ENCODE data around the gene MYOM3. TPM values are rescaled to one million over a fixed set of nuclear protein-coding genes. Genes with fewer than 3 reads are reported as not detected.

The MYOM3 gene
- total RNA-seq, 1 experiment from 2014 or later: 0.05 TPM

DNA sequence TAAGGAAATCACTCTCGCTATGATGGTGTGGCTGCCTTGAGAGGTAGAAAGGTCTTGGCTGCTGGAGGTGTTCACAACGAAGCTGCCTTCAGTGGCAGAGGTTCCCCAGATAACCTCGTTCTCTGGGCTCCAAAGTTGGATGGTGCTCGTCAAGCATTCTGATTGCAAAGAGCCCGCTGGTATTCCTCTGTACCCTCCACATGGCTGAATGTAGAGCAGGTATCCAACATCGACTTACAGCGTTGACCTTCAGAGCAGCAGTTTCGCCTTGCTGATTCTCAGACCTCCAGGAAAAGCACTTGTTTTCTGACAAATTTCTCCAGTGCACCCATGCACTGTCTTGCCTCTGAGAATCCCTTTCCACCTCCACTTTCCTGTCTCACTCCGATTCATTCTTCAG, 35.3 kb upstream of the MYOM3 start:
- H3K9me3 ChIP-seq (ENCODE audit: control insufficient read depth, insufficient read depth, low read depth, low read length): no peaks in the 10 kb centered on the region
- no TSS peak for BruUV-seq (replicated peaks)

DNA sequence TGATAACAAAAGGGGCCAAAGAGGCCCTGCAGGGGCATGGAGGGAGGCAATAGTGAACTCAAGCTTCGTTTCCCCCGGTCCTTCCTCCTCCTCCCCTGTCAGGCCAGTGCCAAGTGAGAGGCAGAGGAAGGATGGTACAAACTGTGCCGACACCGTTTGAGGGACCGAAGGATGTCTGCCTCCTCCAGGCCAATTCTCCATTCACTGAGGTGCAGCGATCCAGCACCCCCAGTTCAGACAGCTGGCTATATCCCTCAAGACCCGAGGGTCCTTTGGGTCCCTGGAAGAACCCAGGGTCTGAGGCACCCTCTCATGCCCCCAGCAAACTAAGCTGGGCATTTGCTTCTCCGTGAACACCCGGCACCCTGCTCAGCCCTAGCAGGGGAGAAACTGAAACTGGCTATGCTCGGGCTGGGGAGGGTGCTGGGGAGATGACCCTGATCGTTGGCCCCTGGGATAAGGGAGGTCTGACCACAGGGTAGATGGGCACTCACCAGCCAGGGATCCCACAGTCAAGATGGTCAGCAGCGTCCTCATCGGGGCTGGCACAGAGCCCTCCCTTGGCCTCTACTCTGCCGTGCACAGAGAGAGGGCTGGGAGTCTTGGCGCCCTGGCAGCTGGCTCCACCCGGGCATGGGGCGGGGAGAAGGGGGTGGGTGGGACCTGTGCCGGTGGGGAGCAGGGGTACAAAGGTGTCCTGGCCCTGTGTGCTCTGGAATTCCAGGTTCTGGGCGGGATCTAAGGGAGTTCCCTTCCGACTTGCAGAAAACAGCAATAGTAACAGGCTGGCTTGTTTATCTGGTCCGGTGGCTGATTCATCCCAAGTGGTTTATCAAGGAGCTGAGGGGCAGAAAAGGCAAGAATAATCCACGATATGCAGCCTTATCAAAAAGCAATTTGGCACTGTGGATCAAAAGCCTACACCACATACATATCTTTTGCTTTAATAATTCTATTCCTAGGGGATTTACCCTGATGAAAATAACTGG, 30.9 kb upstream of the MYOM3 start, which contains the start of gene IL22RA1:
Gene IL22RA1, minus strand, starts transcription at position 595 of the 989 bp plus-strand sequence. Its CDS starts 58 bp downstream, at position 537.
- TF ChIP-seq TCF7L2 (IDR thresholded peaks at IDR 0.05; ENCODE audit: low read depth, low read length): no peak
- TF ChIP-seq POLR2AphosphoS5 (IDR thresholded peaks at IDR 0.05; ENCODE audit: low read depth, low read length): no peak
- no peak for TF ChIP-seq SIN3A (IDR thresholded peaks at IDR 0.05; ENCODE audit: borderline replicate concordance, insufficient read depth, low read depth, low read length)
- TF ChIP-seq, protein P1, sequence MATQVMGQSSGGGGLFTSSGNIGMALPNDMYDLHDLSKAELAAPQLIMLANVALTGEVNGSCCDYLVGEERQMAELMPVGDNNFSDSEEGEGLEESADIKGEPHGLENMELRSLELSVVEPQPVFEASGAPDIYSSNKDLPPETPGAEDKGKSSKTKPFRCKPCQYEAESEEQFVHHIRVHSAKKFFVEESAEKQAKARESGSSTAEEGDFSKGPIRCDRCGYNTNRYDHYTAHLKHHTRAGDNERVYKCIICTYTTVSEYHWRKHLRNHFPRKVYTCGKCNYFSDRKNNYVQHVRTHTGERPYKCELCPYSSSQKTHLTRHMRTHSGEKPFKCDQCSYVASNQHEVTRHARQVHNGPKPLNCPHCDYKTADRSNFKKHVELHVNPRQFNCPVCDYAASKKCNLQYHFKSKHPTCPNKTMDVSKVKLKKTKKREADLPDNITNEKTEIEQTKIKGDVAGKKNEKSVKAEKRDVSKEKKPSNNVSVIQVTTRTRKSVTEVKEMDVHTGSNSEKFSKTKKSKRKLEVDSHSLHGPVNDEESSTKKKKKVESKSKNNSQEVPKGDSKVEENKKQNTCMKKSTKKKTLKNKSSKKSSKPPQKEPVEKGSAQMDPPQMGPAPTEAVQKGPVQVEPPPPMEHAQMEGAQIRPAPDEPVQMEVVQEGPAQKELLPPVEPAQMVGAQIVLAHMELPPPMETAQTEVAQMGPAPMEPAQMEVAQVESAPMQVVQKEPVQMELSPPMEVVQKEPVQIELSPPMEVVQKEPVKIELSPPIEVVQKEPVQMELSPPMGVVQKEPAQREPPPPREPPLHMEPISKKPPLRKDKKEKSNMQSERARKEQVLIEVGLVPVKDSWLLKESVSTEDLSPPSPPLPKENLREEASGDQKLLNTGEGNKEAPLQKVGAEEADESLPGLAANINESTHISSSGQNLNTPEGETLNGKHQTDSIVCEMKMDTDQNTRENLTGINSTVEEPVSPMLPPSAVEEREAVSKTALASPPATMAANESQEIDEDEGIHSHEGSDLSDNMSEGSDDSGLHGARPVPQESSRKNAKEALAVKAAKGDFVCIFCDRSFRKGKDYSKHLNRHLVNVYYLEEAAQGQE (IDR thresholded peaks at IDR 0.05; ENCODE audit: insufficient read depth in 1 of 2, low read depth in 2 of 2, low read length in 1 of 2): no peak
- TF ChIP-seq, protein P2, sequence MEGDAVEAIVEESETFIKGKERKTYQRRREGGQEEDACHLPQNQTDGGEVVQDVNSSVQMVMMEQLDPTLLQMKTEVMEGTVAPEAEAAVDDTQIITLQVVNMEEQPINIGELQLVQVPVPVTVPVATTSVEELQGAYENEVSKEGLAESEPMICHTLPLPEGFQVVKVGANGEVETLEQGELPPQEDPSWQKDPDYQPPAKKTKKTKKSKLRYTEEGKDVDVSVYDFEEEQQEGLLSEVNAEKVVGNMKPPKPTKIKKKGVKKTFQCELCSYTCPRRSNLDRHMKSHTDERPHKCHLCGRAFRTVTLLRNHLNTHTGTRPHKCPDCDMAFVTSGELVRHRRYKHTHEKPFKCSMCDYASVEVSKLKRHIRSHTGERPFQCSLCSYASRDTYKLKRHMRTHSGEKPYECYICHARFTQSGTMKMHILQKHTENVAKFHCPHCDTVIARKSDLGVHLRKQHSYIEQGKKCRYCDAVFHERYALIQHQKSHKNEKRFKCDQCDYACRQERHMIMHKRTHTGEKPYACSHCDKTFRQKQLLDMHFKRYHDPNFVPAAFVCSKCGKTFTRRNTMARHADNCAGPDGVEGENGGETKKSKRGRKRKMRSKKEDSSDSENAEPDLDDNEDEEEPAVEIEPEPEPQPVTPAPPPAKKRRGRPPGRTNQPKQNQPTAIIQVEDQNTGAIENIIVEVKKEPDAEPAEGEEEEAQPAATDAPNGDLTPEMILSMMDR (IDR thresholded peaks at IDR 0.05): no peak
- in situ Hi-C loops (cut with HindIII; ENCODE audit: low pct_unique_long_range_greater_than_20kb, low sequenced_read_pairs): no loop called here
- DNase-seq (ENCODE audit: low read depth, low spot score) (no peak), ATAC-seq (peak; percentile 91)
- Histone ChIP-seq H3K27me3 (ENCODE audit: control insufficient read depth, insufficient read depth, low read length) (no peaks in the 10 kb centered on the region), H3K36me3 (ENCODE audit: control insufficient read depth, insufficient read depth, low read length) (no peaks in the 10 kb centered on the region), H3K27ac (ENCODE audit: low read length) (peak within 1 kb of the TSS; percentile 67), H3K9me3 (ENCODE audit: control insufficient read depth, insufficient read depth, low read depth, low read length) (no peaks in the 10 kb centered on the region), H3K4me3 (ENCODE audit: low read depth in 2 of 2, low read length in 2 of 2) (peak within 1 kb of the TSS; percentile 51 to 79), H3K4me1 (ENCODE audit: control insufficient read depth, insufficient read depth, low read length) (peaks cover 4% of the 10 kb centered on the region; the same call in 1 of the 2 replicates)
- intact Hi-C loops (cut with micrococcal nuclease; ENCODE audit: unreplicated experiment): no loop called here
- ChIA-PET POLR2A (interaction anchor here (0.6 kb wide), 1 partner anchor 61 kb away, joined by 4 read pairs; no protein-coding TSS in a partner anchor), CTCF (interaction anchor here (0.6 kb wide), 1 partner anchor 447 kb away, joined by 7 read pairs; no protein-coding TSS in a partner anchor)
- no TSS peak for BruUV-seq (replicated peaks)

More for the DNA sequence above, 35.3 kb upstream of the MYOM3 start:
- H3K27me3 ChIP-seq (ENCODE audit: control insufficient read depth, insufficient read depth, low read length): no peaks in the 10 kb centered on the region
- CTCF ChIA-PET: no interaction called here
- peaks cover 9% of the 10 kb centered on the region; the same call in 1 of the 2 replicates for H3K4me1 ChIP-seq (ENCODE audit: control insufficient read depth, insufficient read depth, low read length)
- no peak overlapping the region for H3K4me3 ChIP-seq (ENCODE audit: low read depth in 2 of 2, low read length in 2 of 2)
- H3K27ac ChIP-seq (ENCODE audit: low read length): no peak overlapping the region
- ATAC-seq (no peak), DNase-seq (ENCODE audit: low read depth, low spot score) (no peak)
- in situ Hi-C loops (cut with HindIII; ENCODE audit: low pct_unique_long_range_greater_than_20kb, low sequenced_read_pairs) (no loop called here), intact Hi-C loops (cut with micrococcal nuclease; ENCODE audit: unreplicated experiment) (no loop called here)
- no peak for TF ChIP-seq SIN3A (IDR thresholded peaks at IDR 0.05; ENCODE audit: borderline replicate concordance, insufficient read depth, low read depth, low read length)
- TF ChIP-seq, protein P1 (IDR thresholded peaks at IDR 0.05; ENCODE audit: insufficient read depth in 1 of 2, low read depth in 2 of 2, low read length in 1 of 2): no peak
- no peak for TF ChIP-seq TCF7L2 (IDR thresholded peaks at IDR 0.05; ENCODE audit: low read depth, low read length)
- no peak for TF ChIP-seq POLR2AphosphoS5 (IDR thresholded peaks at IDR 0.05; ENCODE audit: low read depth, low read length)
- TF ChIP-seq, protein P2 (IDR thresholded peaks at IDR 0.05): no peak
- POLR2A ChIA-PET: no interaction called here
- H3K36me3 ChIP-seq (ENCODE audit: control insufficient read depth, insufficient read depth, low read length): no peaks in the 10 kb centered on the region
